Epithelial cell of alveolus of lung (primary cell): ENCODE data around the gene ATP5PD. TPM values are rescaled to one million over a fixed set of nuclear protein-coding genes. Genes with fewer than 3 reads are reported as not detected.

ENCODE experiments used
- total RNA-seq: library from RNA; depleted of rRNA; stranded (reverse); fragments of >200 nt; gene quantifications from 2 replicates; pipeline ENCODE4 v1.2.1, GENCODE V29; 2015

Gene ATP5PD
- total RNA-seq, result 169 and 302 TPM in 2 replicates

DNA sequence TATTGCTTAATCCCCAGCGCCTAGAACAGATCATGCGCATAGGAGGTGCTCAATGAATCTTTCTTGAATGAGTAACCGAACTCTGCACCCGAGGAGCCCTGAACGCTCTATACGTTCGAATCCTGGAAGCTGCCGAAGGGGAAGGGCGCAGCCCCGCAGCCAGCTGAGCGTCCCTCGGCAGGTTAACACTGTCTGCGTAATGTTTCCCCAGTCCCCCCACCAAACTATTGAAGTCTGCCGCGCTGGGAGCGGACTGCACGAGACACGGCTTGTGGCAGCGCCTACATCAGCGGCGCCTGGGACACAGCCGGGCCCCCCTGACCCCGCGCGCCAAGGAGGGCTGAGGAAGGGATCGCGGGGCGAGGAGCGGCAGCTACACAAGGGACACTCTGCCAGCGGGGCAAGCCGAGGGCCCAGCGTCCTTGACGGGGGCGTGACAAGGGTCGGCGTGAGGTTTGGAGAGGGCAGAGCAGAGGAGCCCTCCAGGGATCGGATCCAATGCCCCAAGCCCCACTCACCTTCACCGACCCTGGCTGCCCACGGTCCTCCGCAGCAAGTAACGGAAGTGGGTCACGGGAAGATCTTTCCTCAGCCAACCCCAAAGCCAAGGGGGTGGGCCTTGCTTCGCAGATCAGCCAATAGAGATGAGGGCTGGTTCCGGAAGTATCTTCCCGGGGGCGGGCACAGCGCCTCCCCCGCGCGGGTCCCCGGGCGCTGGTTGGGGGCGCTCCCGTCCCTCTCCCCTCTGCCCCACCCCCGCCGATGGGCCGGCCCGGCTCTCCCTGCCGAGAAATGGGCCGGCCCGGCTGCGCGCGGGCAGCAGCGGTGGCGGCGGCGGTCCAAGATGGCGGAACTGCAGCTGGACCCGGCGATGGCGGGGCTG, at the start of gene ATP5PD, which contains the start of gene KCTD2:
Gene ATP5PD, minus strand, starts transcription at position 563 of the 883 bp plus-strand sequence. CDS start 4,319 bp downstream, outside the sequence.
Gene KCTD2, plus strand, starts transcription at position 819 of the 883 bp plus-strand sequence. Its CDS starts 26 bp downstream, at position 845.

DNA sequence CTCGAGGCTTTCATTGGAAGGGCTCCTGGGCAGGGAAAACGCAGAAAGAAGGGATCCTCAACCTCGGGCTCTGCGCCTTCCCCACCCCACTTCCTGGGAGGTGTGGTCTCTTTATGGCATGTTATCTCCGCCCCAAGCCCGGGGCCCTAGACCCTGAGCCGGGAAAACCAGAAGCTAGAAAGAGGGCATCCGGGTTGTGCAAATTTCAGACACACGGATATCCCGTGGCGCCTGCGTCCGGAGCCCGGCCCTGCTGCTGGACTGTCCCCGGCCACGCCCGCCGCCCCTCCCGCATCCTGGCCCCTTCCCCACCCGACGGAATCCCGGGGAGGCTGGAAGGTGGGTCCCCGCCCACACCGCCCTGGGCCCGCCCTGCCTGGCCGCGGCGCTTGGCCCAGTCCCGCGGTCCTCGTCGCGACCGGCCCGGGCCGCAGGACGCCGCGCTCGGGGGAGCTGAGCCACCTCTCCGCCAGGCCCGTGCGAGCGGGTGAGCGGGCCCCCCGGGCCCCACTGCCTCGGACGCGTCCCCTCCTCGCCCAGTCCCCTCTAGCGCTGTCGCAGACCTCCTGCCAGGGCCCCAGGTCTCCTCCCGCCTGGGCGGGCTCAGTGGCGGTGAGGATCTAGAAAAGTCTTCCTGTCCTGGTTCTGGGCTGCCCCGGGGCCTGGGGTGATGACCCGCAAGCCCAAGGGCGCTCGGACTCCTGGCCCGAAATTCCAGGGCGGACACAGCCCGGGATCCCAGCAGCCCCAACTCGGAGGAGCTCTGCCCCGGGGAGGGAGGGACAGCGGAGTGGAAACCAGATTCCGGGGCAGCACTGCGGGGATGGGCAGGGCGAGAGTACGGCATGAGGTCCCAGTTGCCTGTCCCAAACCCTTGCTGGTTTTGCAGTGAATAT, 41.0 kb upstream of the ATP5PD start, which contains the start of gene SLC16A5:
Gene SLC16A5, plus strand, starts transcription at position 397 of the 896 bp plus-strand sequence. CDS start 5,683 bp downstream, outside the sequence.

GRCh38 chr17:75012346-75013091, 34.2 kb downstream of the ATP5PD start, which contains the start of gene MRPL58:
Gene MRPL58 (plus strand): TSS chr17:75012670. CDS start chr17:75012687, 17 bp downstream.

Other genes starting within 250 kb of the ATP5PD start
- not detected in 2 replicates for gene GRIN2C, start 187.1 kb downstream of the ATP5PD start, total RNA-seq
- gene FDXR, start 174.0 kb downstream of the ATP5PD start, total RNA-seq, result 28.1 and 30.8 TPM in 2 replicates
- gene FADS6, start 153.3 kb downstream of the ATP5PD start, total RNA-seq, result not detected in 2 replicates
- not detected in 2 replicates for gene USH1G, start 123.7 kb downstream of the ATP5PD start, total RNA-seq
- not detected in 2 replicates for gene OTOP2, start 122.7 kb downstream of the ATP5PD start, total RNA-seq
- not detected in 2 replicates for gene OTOP3, start 111.1 kb downstream of the ATP5PD start, total RNA-seq
- 4.3 TPM in 1 of 2 replicates, not detected in the other for gene HID1, start 74.2 kb downstream of the ATP5PD start, total RNA-seq
- gene CDR2L, start 59.3 kb downstream of the ATP5PD start, total RNA-seq, result 18.8 and 29.2 TPM in 2 replicates
- 55.7 and 64.6 TPM in 2 replicates for gene MRPL58, start 34.3 kb downstream of the ATP5PD start, total RNA-seq
- gene KCTD2, start 256 bp upstream of the ATP5PD start, total RNA-seq, result 8.3 and 13.8 TPM in 2 replicates
- gene SLC16A5, start 41.0 kb upstream of the ATP5PD start, total RNA-seq, result 12.7 and 19.1 TPM in 2 replicates
- 2.5 and 13.3 TPM in 2 replicates for gene ARMC7, start 63.0 kb upstream of the ATP5PD start, total RNA-seq
- 83.4 and 139 TPM in 2 replicates for gene NT5C, start 84.8 kb upstream of the ATP5PD start, total RNA-seq
- 105 and 339 TPM in 2 replicates for gene JPT1, start 107.5 kb upstream of the ATP5PD start, total RNA-seq
- 108 and 122 TPM in 2 replicates for gene SUMO2, start 136.0 kb upstream of the ATP5PD start, total RNA-seq
- gene NUP85, start 158.7 kb upstream of the ATP5PD start, total RNA-seq, result 26.8 and 38.6 TPM in 2 replicates
- 13.3 and 15.5 TPM in 2 replicates for gene GGA3, start 214.6 kb upstream of the ATP5PD start, total RNA-seq
- gene MRPS7, start 214.9 kb upstream of the ATP5PD start, total RNA-seq, result 43.4 and 53.0 TPM in 2 replicates
- 5.8 and 8.0 TPM in 2 replicates for gene MIF4GD, start 224.3 kb upstream of the ATP5PD start, total RNA-seq
- 3.0 and 10.2 TPM in 2 replicates for gene SLC25A19, start 242.5 kb upstream of the ATP5PD start, total RNA-seq